GM18499 (cell line): ENCODE results near the gene TENM3.

ENCODE experiments used
- ATAC-seq: cut with Tn5 transposase; IDR thresholded peaks from one replicate; pipeline ENCODE4 v1.9.1; 2021; ENCODE audit warnings: moderate number of reproducible peaks; ENCODE audit not compliant: insufficient read depth, unreplicated experiment

TENM3 gene

GRCh38 chr4:182250446-182250845 is 7.2 kb downstream of the TENM3 start:
- ATAC-seq, result no peak

GRCh38 chr4:182251116-182251515 is 7.9 kb downstream of the TENM3 start:
- no peak for ATAC-seq

DNA sequence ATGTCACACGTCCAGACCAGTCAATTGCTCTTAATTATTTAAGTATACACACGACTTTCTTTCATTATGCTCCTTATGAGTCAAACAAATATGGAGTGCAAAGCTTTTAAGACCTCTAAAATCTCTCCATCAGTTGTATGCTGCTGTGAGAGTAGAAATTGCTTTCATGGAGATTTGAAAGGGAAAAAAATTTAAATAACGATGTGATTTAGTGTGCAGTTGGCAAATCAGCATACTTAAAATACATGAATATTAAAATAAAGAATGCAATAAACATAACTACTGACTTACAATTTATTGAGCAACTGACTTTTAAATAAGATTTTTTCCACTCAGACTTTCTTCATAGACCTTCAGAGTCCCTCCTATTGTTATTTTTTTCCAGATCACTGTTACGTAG is 9.0 kb downstream of the TENM3 start:
- no peak for ATAC-seq

DNA sequence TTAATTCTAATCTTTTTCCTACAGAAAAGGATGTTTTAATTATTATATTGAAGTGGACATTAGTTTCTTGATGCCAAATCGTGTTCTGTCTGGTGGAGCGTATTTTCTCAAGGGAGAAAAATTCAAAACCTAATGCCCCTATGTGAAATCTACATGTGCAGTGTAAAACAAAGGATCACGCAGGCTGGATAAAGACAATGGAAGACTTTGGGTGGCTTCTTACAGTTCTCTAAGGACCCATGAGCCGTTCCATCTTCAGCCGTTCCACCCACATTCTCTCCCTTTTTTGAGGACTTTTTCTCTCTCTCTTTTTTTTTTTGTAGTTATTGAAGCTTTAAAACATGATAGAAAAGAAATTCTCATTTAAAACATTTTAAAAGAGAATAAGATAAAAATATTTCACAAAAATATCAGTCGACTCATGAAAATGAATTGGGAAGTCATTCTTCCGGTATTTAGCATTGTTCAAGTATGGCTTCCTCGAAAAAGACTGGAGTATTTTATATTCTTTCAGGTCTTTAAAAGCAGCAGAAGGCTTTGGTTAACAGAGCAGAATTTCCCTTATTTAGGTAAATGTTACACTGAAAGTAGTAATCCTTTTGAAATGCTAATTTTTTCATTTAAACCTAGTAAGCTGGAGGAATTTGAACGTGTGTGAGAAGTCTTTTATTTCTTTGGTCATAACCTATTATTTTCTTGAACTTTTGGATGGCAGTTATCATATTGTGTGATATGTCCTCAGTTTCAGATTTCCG is 11.0 kb downstream of the TENM3 start:
- ATAC-seq, result no peak

DNA sequence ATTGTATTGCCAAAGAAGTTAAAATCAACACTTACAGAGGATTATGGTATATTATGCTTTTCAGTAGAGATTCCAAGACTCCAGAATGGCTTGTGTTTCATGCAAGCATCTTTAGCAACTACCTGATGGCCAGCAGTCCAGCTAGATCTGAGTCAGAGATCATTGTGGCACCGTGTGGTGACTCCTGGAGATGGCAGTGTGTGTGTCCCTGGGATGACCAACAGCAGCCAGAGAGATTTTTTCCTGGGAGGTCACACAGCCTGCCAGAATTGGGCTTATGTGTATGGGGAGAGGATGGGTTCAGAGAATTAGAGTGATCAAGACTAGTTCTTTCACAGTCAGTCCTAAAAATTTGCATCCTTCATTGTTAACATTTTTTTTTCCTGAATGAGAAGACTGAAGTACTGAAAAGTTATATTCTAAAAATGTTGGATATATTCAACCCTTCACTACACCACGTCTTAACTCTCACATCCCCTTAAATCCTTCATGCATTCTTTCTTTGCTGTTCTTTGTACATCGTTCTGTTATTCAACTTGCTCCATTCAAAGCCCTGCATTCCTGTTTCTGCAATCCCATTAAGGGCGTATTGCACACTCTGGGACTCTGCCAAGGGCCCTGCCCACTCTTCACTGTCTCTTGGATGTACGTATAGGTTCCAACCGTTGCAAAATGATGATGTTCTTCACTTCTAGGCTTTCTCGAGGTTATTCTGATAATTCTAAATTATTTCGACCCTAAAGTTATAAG is 12.4 kb downstream of the TENM3 start:
- ATAC-seq, result no peak

DNA sequence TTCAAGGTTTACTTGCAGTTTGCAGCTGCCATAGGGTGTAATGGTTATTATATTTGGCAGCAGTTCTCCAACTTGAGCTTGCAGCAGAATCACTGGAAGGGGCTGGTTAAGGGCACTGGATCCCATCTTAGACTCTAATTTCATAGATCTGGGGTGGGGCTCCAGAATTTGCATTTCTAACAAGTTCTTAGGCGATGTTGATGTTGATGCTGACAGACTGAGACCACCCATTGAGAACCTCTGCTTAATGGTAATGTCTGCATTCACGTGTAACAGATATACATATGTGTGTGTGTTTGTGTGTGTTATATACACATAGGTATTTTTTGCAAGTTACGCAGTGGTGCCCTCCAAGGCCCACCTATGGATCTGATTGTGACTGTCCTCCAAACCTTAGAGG is 13.8 kb downstream of the TENM3 start:
- no peak for ATAC-seq

GRCh38 chr4:182257503-182257902 is 14.3 kb downstream of the TENM3 start:
- ATAC-seq, result no peak

GRCh38 chr4:182258441-182259000 is 15.3 kb downstream of the TENM3 start:
- ATAC-seq, result no peak

DNA sequence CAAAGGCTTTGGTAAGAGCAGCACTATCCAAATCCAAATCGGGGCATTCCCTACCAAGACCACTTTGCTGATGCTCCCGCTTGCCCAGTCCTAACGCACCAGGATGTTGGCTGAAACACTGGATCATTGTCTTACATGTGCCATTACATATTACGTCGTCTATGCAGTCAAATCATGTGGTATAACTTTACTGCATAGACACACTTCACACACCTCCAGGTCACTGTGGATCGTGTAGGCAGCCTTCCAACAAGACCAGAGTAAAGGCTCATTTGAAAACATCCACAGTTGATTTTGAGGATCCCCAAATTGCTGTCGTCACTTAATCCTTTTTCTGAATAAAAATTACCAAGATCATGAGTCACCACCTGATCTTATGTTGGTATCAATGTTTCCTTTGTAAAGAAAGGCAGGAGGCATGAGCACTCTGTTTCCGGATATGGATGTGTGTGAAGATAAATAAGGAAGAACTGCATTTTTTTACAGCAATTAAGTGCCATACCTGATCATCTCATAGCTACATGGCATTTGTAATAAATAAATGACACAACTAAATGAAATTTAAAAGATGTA is 18.5 kb downstream of the TENM3 start:
- no peak for ATAC-seq

DNA sequence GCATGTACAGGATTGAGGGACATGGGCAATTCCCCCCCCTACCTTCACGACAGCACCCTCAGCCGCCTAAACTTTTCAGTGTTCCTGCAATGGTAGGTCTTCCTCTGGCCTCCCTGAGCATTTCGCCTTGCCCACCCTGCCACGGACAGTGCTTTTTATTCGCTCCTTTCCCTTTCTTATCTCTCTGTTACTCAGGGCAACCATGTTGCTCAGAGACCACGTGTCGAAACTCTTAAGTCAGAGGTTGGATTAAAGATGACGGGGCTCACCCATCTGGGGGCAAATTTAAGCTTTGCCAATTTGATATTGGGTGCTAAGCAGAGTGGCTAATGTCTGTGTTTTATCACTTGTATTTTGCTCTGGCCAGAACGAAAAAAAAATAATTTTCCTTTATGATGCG is 20.4 kb downstream of the TENM3 start:
- no peak for ATAC-seq

DNA sequence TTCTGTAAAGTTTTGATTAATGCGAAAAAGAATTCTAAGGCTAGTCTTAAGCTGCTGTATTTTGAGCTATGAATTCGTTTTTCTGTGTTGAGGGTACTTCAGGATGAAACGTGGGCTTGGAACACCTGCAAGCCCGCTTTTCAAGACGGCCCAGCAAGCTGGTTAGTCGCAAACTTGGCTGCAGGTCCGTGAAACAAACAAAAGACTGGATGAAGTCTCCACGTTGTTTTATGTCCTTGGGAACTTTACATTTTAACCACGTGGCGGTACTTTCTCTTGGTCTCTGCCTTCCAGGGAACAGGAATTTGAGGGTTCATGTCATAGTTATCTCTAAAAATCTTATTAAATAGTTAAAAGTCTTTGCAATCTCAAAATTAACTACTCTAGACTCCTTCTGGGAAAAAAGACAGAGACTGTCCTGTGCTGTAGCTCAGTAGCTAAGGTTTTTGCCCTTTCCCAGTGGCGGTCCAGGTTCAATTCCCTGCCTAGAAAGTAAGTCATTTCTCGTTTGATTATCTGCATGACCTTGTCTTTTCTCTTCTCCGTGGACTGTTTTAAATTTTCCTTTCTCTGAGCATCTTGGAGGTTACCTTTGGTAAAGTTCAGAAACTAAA is 21.0 kb downstream of the TENM3 start:
- no peak for ATAC-seq

DNA sequence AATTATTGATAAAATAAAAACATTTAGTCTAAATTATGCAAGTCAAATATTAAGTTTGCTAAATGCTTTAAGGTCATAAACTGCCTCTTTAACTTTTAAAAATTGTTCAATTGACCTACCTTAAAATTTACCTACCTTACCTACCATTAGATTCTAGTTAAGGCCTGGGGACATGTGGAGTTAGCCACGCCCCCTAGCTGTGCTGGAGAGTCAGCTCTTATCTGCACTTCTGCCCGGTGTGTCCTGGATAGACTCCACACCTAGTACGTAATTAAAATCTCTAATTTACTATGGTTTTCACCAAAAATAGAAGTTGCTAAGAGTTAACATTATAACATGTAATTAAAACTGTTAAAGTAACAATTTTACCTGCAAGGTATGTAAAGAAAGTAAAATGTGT is 22.7 kb downstream of the TENM3 start:
- ATAC-seq, result no peak

DNA sequence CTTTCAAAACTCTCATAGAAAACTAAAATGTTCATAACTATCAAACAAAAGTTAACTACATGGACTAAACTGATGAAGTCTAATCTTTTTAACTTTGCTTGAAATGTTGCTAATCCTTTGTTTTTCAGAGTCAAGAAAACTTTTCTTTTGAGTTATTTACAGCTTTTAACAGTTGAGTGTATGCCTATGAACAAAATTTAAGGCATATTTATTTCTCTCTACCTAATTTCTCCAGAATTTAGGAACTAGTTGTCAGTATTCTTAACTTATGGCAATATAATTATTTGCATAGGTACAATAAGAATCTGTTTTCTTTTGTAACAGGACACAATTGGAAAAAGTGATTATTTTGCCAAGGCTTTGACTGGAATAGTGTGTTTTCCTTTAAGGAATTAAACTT is 23.8 kb downstream of the TENM3 start:
- ATAC-seq, result no peak

DNA sequence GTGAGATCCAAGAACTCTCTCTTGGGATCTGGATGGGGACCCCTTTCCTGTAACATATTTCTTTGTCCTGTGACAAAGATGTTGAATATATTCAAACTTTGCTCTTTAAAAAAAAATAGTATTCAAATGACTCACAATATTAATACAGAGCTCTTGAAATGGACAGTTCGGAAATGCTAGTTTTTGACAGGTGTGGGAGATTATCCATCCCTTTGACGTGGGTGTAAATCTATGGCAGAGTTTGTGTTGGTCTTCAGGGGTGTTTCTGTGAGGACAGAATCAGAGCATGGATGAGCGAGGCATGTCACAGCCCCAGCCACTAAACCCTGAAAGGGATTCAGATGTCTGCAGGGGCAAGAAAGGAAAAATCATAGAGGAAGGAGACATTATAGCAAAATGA is 25.8 kb downstream of the TENM3 start:
- ATAC-seq, result no peak

- no peak for ATAC-seq
Measured at GRCh38 chr4:182271731-182272130, 28.5 kb downstream of the TENM3 start.

DNA sequence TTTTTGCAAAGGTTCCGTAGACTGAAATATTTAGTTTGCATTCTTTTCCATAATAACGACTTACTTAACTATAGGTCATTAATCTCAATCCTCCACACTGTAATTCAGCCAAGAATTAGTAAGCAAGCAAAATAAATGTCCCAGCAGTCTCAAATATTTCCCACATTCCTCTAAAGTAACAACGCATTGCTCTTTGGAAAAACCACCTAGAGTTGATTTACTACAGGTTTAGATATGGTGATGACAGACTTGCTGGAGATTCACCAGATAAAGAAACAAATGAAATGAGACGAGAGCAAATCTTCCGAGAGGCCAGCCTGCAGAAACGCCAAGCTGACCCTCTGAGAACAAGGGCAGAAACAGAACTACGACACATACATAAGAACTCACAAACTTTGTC is 28.9 kb downstream of the TENM3 start:
- no peak for ATAC-seq

GRCh38 chr4:182273191-182273935 is 30.2 kb downstream of the TENM3 start:
- no peak for ATAC-seq

GRCh38 chr4:182276210-182277109 is 33.3 kb downstream of the TENM3 start:
- ATAC-seq, result no peak

- ATAC-seq, result no peak
Measured at GRCh38 chr4:182277377-182277776, 34.2 kb downstream of the TENM3 start.
